Stimulated activated CD4-positive, alpha-beta T cell treated with anti-CD3 and anti-CD28 coated beads, Interleukin-15, amount 100 ng/mL, for 1 hour (primary cell): Measurements from ENCODE around the gene TAS1R1.

ENCODE experiments used
- DNase-seq, 2 donors: peaks; one replicate each; pipeline ENCODE4 v3.0.0-alpha.2; 2020; ENCODE audit warnings: low read depth in 1 of 2, low spot score in 1 of 2

TAS1R1 gene

GRCh38 chr1:6628971-6629479 is 73.9 kb downstream of the TAS1R1 start:
- DNase-seq = no peak
